Left renal pelvis (tissue), 4 donors: Measurements from ENCODE around the gene RAD21L1. TPM values are rescaled to one million over a fixed set of nuclear protein-coding genes. Genes with fewer than 3 reads are reported as not detected.

Experiments
- DNase-seq, 4 donors: peaks; one replicate each; pipeline ENCODE4 v3.0.0-alpha.2; 2013; ENCODE audit warnings: low read depth in 4 of 4, low spot score in 3 of 4
- polyA plus RNA-seq, 4 donors: library from polyadenylated mRNA; unstranded; fragments of 120-200 nt; gene quantifications; one replicate each; pipeline ENCODE4 v1.2.1, GENCODE V29; 2013; ENCODE audit not compliant: insufficient read length in 4 of 4

Gene RAD21L1
- polyA plus RNA-seq, 4 donors, result not detected

DNA sequence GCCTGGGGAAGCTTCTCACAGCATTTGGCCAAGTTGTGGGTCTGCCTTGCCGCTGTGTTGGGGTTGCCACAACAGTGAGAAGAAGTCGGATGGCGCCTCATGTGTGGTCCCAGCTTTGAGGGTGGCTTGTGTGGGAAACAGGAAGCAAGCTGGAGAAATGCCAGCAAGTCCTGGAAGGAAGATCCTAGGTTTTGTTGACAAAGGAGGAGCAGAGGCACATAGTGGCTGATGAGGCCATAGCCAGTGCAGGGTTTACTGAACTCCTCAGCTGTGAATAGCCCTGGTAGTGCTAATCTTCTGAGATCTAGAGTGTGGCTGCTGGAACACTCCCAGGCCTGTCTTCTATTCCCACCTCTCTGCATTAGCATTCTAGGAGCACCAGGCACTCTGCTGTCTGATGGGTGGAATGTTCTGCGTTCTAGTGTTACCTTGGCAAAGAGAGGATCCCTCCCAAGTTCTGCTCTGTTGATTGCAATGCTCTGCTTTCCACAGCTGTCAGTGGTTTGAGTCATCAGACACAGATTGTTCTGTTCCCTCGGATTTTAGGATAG, 65.4 kb downstream of the RAD21L1 start:
- no peak for DNase-seq

DNA sequence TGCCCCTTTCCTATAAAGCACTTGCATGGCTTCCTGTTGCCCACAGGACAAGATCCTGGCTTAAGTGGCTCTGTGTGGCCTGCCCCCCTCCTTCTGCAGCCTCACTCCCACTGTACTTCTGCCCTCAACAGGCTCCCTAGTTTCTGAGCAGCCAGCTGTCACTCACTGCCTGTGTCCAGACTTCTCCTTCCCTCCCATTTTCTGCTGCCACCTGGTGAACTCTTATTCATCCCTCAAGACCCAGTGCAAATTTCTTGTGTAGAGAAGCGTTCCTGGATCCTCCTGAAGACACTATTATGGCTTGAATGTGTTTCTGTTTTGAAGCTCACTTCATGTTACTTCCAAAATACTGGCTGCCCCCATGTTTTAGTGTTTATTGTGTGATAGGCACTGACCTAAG, 66.8 kb downstream of the RAD21L1 start:
- no peak for DNase-seq

DNA sequence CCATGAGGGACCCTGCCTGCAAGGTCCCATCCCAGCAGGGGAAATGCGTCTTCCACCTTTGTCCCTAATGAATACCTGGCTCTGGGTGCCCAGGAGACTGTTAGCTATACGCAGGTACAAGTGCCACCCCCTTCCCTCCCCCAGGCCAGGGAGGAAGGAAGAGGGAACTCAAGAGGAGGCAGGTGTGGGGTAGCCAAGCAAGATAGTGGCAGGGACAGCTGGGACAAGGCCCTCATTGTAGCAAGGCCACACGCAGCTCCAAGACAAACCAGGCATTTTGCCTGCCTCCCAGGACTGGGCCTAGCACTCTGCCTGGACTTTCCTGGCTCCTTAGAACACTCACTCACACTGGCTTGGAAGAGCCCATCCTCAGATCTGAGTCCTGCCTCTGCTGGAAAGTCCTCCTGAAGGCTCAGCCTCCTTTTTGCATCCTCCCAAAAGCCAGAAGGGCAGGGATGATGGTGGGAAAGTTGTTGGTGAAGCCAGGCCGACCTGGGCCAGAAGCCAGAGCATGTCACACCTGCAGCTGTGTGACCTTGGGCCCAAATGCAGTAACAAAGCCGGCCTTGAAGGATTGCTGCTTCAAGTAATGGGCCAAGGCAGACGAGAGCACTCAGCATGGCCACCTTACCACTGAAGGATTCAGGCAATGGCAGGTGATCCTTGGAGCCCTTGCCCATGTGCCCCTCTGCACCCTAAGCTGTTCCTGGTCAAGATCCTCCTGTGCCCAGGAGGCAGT, 68.0 kb downstream of the RAD21L1 start:
- DNase-seq, result no peak

- no peak for DNase-seq
These were observed 68.7 kb downstream of the RAD21L1 start for GRCh38 chr20:1294497-1294896.

GRCh38 chr20:1295276-1295930, 69.6 kb downstream of the RAD21L1 start:
- no peak for DNase-seq

- DNase-seq, result no peak
These were observed 70.3 kb downstream of the RAD21L1 start for GRCh38 chr20:1296117-1296610.

DNA sequence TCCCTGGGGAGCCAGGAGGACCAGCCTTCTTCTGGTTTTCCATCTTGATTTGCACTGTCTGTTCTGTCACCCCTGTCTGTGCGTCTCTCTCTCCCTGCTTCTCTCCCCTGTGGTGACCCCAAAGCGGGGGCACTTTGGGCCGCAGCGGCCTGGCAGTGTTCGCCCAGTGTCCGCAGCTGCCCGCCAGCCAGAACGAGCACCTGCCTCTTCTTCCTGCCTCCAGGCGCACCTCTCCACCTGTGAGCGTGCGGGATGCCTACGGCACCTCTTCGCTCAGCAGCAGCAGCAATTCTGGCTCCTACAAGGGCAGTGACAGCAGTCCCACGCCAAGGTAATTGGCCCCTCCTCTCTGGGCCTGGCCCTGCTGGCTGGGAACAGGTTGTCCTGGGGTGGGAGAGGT, 71.1 kb downstream of the RAD21L1 start:
- no peak for DNase-seq

DNA sequence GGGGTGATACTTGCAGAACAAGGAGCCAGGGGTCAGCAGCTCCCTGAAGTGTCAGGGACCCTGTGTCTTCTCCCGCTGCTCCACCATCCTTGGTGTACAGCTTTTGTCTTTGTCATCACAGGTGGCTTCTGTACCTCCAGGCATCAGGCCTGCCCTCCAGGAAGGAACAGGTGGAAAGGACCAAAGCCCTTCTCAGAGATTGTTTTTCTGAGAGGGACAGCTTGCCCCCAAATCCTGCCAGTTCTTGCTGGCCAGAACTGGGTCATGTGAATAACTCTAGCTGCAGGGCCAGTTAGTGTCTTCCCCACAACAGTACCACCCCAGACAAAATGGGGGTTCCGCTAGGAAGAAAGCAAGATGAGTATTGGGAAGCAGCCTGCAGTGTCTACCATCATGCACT, 71.6 kb downstream of the RAD21L1 start:
- no peak for DNase-seq

DNA sequence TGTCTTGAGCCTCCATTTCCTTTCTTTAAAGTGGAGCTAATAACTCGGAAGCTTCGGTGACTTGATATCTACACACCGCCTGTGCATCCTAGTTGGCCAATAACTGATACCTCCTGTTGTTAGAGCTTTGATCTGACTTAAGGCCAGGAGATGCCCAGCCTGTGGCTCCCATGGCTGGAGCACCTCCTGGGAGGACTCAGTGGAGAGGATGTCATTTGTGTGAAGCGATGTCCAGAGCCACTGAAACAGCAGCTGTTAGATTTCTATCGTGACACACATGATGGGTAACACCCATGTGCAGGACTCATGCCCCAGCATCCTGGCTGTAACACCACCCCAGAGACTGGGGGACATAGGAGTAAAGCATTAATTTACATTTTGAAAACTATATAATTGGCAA, 72.3 kb downstream of the RAD21L1 start:
- DNase-seq, result no peak

- DNase-seq, result no peak
These were observed 73.2 kb downstream of the RAD21L1 start for GRCh38 chr20:1298888-1299511.

- no peak for DNase-seq
These were observed 73.7 kb downstream of the RAD21L1 start for GRCh38 chr20:1299522-1299921.

DNA sequence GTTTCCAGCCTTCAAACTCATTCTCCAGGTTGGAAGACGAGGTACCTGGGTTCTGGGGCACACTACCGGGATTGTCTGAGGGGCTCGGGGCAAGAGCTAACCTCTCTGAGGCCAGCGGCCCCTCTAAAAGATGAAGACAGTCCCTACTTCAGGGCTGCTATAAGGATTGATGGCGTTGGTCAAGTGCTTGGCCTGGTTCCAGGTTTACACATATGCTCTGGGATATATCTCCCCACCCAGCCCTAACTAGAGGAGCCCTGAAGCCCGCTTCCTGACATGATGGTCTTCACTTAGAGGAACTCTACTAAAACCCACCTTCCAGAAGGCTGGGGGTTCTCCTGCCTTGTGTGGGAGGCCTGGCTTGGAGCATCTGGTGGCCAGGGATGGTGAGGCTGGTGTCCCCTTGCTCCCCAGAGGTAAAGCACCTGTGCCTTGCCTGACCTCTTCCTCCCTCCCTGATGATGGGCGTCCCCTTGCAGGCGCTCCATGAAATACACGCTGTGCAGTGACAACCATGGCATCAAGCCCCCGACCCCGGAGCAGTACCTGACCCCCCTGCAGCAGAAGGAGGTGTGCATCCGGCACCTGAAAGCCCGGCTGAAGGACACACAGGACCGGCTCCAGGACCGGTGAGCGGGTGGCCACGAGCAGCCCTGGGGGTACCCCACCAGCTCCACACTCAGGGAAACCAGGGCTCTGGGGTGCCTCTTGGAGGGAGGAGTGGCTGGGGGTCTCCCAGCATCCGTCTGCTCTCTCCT, 74.4 kb downstream of the RAD21L1 start:
- no peak for DNase-seq

DNA sequence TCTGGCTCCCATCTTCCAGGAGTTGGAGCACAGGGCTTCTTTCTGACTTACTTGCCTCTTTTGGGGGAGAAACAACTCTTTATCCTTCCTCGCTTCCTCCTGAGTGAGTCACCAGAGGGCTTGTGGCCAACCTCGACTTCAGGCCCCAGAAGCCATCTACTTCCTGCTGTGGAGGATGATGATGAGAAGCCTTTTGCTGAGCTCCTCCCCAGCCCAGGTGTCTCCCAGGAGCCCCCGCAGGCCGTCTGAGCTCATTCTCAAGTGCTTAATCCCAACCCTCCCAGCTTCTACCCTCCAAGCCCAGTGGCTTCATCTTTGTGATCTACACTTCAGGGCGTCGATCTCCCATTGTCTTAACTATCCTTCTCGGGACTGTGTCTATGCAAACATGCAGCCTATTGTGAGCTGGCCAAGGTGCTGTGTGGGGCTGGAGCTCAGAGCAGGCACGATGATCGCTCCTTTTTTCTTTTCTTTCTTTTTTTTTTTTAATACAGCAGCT, 75.2 kb downstream of the RAD21L1 start:
- no peak for DNase-seq

GRCh38 chr20:1302685-1303541, 77.1 kb downstream of the RAD21L1 start:
- DNase-seq, result no peak

DNA sequence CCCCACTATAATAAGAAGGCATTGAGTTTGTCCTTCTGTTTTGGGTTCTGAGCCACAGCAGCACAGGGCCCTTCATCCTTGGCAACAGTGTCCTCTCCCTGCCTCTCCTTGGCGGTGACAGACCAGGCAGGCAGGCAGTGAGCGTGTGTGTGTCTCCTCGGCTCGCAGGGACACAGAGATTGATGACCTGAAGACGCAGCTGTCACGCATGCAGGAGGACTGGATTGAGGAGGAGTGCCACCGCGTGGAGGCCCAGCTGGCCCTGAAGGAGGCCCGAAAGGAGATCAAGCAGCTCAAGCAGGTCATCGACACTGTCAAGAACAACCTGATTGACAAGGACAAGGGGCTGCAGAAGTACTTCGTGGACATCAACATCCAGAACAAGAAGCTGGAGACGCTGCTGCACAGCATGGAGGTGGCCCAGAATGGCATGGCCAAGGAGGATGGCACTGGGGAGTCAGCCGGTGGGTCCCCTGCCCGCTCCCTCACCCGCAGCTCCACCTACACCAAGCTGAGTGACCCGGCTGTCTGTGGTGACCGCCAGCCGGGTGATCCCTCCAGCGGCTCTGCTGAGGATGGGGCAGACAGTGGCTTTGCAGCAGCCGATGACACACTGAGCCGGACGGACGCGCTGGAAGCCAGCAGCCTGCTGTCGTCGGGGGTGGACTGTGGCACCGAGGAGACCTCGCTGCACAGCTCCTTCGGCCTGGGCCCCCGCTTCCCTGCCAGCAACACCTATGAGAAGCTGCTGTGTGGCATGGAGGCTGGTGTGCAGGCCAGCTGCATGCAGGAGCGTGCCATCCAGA, 79.1 kb downstream of the RAD21L1 start:
- no peak for DNase-seq
